NCI-H345 (cell line): ENCODE results near the gene CSRP2.

Experiments used
- DNase-seq: peaks from one replicate; lab custom pipeline; 2025; lab: John Stamatoyannopoulos, UW

CSRP2 gene

GRCh38 chr12:76863005-76863670 is 15.7 kb downstream of the CSRP2 start:
- no peak for DNase-seq

- no peak for DNase-seq
Measured at GRCh38 chr12:76860256-76860655, 18.6 kb downstream of the CSRP2 start.

GRCh38 chr12:76859611-76860010 is 19.2 kb downstream of the CSRP2 start:
- DNase-seq, result no peak

GRCh38 chr12:76856018-76856644 is 22.7 kb downstream of the CSRP2 start:
- no peak for DNase-seq

GRCh38 chr12:76855271-76855670 is 23.5 kb downstream of the CSRP2 start:
- no peak for DNase-seq

- DNase-seq, result no peak
Measured at GRCh38 chr12:76852106-76852505, 26.7 kb downstream of the CSRP2 start.

- no peak for DNase-seq
Measured at GRCh38 chr12:76848132-76848531, 30.7 kb downstream of the CSRP2 start.

GRCh38 chr12:76847260-76847659 is 31.6 kb downstream of the CSRP2 start:
- DNase-seq, result no peak

GRCh38 chr12:76836633-76837032 is 42.2 kb downstream of the CSRP2 start:
- no peak for DNase-seq

- no peak for DNase-seq
Measured at GRCh38 chr12:76830436-76830835, 48.4 kb downstream of the CSRP2 start.

- DNase-seq, result peak; percentile 9
Measured at GRCh38 chr12:76820888-76821482, 57.8 kb downstream of the CSRP2 start.

GRCh38 chr12:76813972-76814371 is 64.8 kb downstream of the CSRP2 start:
- DNase-seq, result no peak

GRCh38 chr12:76813265-76813664 is 65.6 kb downstream of the CSRP2 start:
- no peak for DNase-seq

GRCh38 chr12:76811976-76812375 is 66.8 kb downstream of the CSRP2 start:
- no peak for DNase-seq

GRCh38 chr12:76810671-76811419 is 68.0 kb downstream of the CSRP2 start:
- no peak for DNase-seq
